ENCODE results near the gene FBXW8. TPM values are rescaled to one million over a fixed set of nuclear protein-coding genes. Genes with fewer than 3 reads are reported as not detected.

FBXW8 gene
- total and polyA plus RNA-seq, 4 donors: 1.9 to 7.1 (median 4.9) TPM

GRCh38 chr12:116898669-116899068, 12.1 kb upstream of the FBXW8 start (continued):
- TF ChIP-seq TAF1 (conservative IDR thresholded peaks at IDR 0.05): no peak

GRCh38 chr12:116901612-116902011, 9.1 kb upstream of the FBXW8 start:
- Histone ChIP-seq H3K9ac (ENCODE audit: low read depth in 1 of 2, low read length in 2 of 2) (no peak overlapping the region), H3K4me1 (ENCODE audit: control insufficient read depth in 4 of 4, insufficient read depth in 4 of 4, low read length in 3 of 4) (no peaks in the 10 kb centered on the region), H3K9me3 (ENCODE audit: control insufficient read depth in 4 of 4, low read length in 3 of 4) (no peaks in the 10 kb centered on the region), H3K27me3 (ENCODE audit: control insufficient read depth in 4 of 4, insufficient read depth in 4 of 4, low read length in 3 of 4) (peaks cover 0 to 9% (median 0%) of the 10 kb centered on the region in 4 donors), H3K27ac (ENCODE audit: low read depth in 1 of 2, low read length in 2 of 2) (no peak overlapping the region), H3K36me3 (ENCODE audit: control insufficient read depth in 4 of 4, insufficient read depth in 3 of 4, low read depth in 1 of 4, low read length in 3 of 4) (no peaks in the 10 kb centered on the region), H3K4me3 (ENCODE audit: low read depth in 1 of 3, low read length in 3 of 3) (no peak overlapping the region)
- 74% methylated on average over 2 of the region's 2 CpGs for WGBS
- TF ChIP-seq YY1 (IDR thresholded peaks at IDR 0.05): no peak
- TF ChIP-seq GABPA (IDR thresholded peaks at IDR 0.05 in 1 of 2, conservative IDR thresholded peaks at IDR 0.05 in 1 of 2): no peak
- no peak for DNase-seq (ENCODE audit: low spot score)

- Histone ChIP-seq H3K27ac (ENCODE audit: low read depth in 1 of 2, low read length in 2 of 2) (no peak overlapping the region), H3K4me3 (ENCODE audit: low read depth in 1 of 3, low read length in 3 of 3) (no peak overlapping the region), H3K9ac (ENCODE audit: low read depth in 1 of 2, low read length in 2 of 2) (no peak overlapping the region), H3K4me1 (ENCODE audit: control insufficient read depth in 4 of 4, insufficient read depth in 4 of 4, low read length in 3 of 4) (no peaks in the 10 kb centered on the region), H3K36me3 (ENCODE audit: control insufficient read depth in 4 of 4, insufficient read depth in 3 of 4, low read depth in 1 of 4, low read length in 3 of 4) (no peaks in the 10 kb centered on the region), H3K9me3 (ENCODE audit: control insufficient read depth in 4 of 4, low read length in 3 of 4) (no peaks in the 10 kb centered on the region), H3K27me3 (ENCODE audit: control insufficient read depth in 4 of 4, insufficient read depth in 4 of 4, low read length in 3 of 4) (peaks cover 0 to 9% (median 0%) of the 10 kb centered on the region in 4 donors)
- no peak for DNase-seq (ENCODE audit: low spot score)
- 67% methylated on average over 4 of the region's 4 CpGs for WGBS
- TF ChIP-seq NR2F2 (IDR thresholded peaks at IDR 0.05): no peak
- no peak for TF ChIP-seq HNF4A (conservative IDR thresholded peaks at IDR 0.05)
- no peak for TF ChIP-seq MAX (IDR thresholded peaks at IDR 0.05)
Observed at GRCh38 chr12:116903818-116904217, 6.9 kb upstream of the FBXW8 start.

- 90% methylated on average over 4 of the region's 4 CpGs for WGBS
- no peak overlapping the region for H3K4me3 ChIP-seq (ENCODE audit: low read depth in 1 of 3, low read length in 3 of 3)
- H3K4me1 ChIP-seq (ENCODE audit: control insufficient read depth in 4 of 4, insufficient read depth in 4 of 4, low read length in 3 of 4): peaks cover 0 to under 1% (median under 1%) of the 10 kb centered on the region in 4 donors
- no peak overlapping the region for H3K9ac ChIP-seq (ENCODE audit: low read depth in 1 of 2, low read length in 2 of 2)
- H3K27ac ChIP-seq (ENCODE audit: low read depth in 1 of 2, low read length in 2 of 2): no peak overlapping the region
- no peaks in the 10 kb centered on the region for H3K36me3 ChIP-seq (ENCODE audit: control insufficient read depth in 4 of 4, insufficient read depth in 3 of 4, low read depth in 1 of 4, low read length in 3 of 4)
- TF ChIP-seq FOXA1 (IDR thresholded peaks at IDR 0.05) (no peak), TAF1 (conservative IDR thresholded peaks at IDR 0.05) (no peak), JUND (IDR thresholded peaks at IDR 0.05) (no peak), HNF4A (conservative IDR thresholded peaks at IDR 0.05) (no peak), SP1 (IDR thresholded peaks at IDR 0.05) (no peak), REST (IDR thresholded peaks at IDR 0.05) (no peak), HNF4G (IDR thresholded peaks at IDR 0.05) (no peak), ZBTB33 (IDR thresholded peaks at IDR 0.05) (no peak), ATF3 (IDR thresholded peaks at IDR 0.05) (no peak), MAX (IDR thresholded peaks at IDR 0.05) (no peak)
- no peak for DNase-seq (ENCODE audit: low spot score)
- H3K9me3 ChIP-seq (ENCODE audit: control insufficient read depth in 4 of 4, low read length in 3 of 4): no peaks in the 10 kb centered on the region
- no peaks in the 10 kb centered on the region for H3K27me3 ChIP-seq (ENCODE audit: control insufficient read depth in 4 of 4, insufficient read depth in 4 of 4, low read length in 3 of 4)
Observed at GRCh38 chr12:116906285-116906684, 4.5 kb upstream of the FBXW8 start.

All from liver (tissue), 9 donors.